Vagina (tissue), 2 donors: ENCODE results near the gene FLT1. TPM values are rescaled to one million over a fixed set of nuclear protein-coding genes. Genes with fewer than 3 reads are reported as not detected.

ENCODE experiments used
- DNase-seq, 2 donors: peaks; one replicate each; pipeline ENCODE4 v3.0.0-alpha.2; 2017; ENCODE audit errors: extremely low spot score in 2 of 2
- H3K27ac ChIP-seq: fragments of 200-600 bp; sonication (generic); one replicate; pipeline ENCODE4 v1.5.1; 2019
- H3K27me3 ChIP-seq: fragments of 200-600 bp; sonication (generic); one replicate; pipeline ENCODE4 v1.5.1; 2019
- H3K36me3 ChIP-seq, 2 donors: fragments of 200-600 bp; sonication (generic); one replicate each; pipeline ENCODE4 v1.5.1; 2017 to 2019
- H3K4me1 ChIP-seq: fragments of 200-600 bp; sonication (generic); one replicate; pipeline ENCODE4 v1.5.1; 2019
- H3K4me3 ChIP-seq, 2 donors: fragments of 200-600 bp; sonication (generic); 1 replicate in 1 of 2; 2 replicates in 1 of 2; pipeline ENCODE4 v1.5.1; 2016 to 2019
- H3K9me3 ChIP-seq: fragments of 200-600 bp; sonication (generic); one replicate; pipeline ENCODE4 v1.5.1; 2019
- CTCF ChIP-seq, 3 experiments: fragments of 450-650 bp in 2 of 3; fragments of 200-600 bp in 1 of 3; sonication (generic) in 1 of 3; IDR thresholded peaks; one replicate each; pipeline ENCODE4 v1.5.1; 2017 to 2019; ENCODE audit warnings: antibody characterized with exemption in 3 of 3, mild to moderate bottlenecking in 2 of 3, moderate library complexity in 2 of 3
- POLR2A ChIP-seq, 2 donors: fragments of 450-650 bp; IDR thresholded peaks; one replicate each; pipeline ENCODE4 v1.6.1; 2017; ENCODE audit warnings: antibody characterized with exemption in 2 of 2, mild to moderate bottlenecking in 2 of 2, moderate library complexity in 2 of 2
- POLR2AphosphoS5 ChIP-seq, 2 donors: sonication (generic); formaldehyde crosslinking; IDR thresholded peaks; one replicate each; pipeline ENCODE4 v1.9.0; 2017; ENCODE audit warnings: antibody characterized with exemption in 2 of 2, mild to moderate bottlenecking in 2 of 2, low read depth in 1 of 2; ENCODE audit not compliant: insufficient read depth in 1 of 2
- intact Hi-C: fragments of 100-400 bp; cut with DNase I; formaldehyde crosslinking; loops from one replicate; pipeline ENCODE4 v1.15.1; 2023
- total RNA-seq: library from RNA; depleted of rRNA; stranded (reverse); fragments of >200 nt; gene quantifications from one replicate; pipeline ENCODE4 v1.2.3, GENCODE V29; 2016

FLT1 gene
- total RNA-seq, 1 donor from 2014 or later, result 18.9 TPM

DNA sequence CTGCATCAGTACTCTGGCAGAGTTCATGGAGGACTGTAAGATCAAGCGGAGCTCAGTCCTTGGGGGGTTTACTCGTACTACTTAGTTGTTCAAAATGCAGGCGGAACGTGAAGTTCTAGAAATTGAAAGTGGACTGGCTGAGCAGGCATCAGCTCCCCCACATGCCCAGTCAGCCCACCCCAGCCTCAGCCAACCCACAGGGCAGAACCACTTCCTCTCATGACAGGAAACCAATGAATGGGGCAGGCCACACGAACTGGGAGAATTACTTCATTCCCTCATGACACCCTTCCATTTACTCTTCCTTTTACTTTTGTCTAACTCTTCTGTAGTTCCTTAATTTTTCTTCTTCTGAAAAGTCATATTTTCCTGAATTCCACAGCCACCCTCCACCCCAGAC, 71.9 kb downstream of the FLT1 start:
- intact Hi-C loops, result no loop called here
- DNase-seq, result no peak
- Histone ChIP-seq H3K9me3 (no peaks in the 10 kb centered on the region), H3K27me3 (no peaks in the 10 kb centered on the region), H3K27ac (no peak overlapping the region), H3K4me1 (no peaks in the 10 kb centered on the region), H3K4me3 (no peak overlapping the region), H3K36me3 (no peaks in the 10 kb centered on the region)
- TF ChIP-seq POLR2AphosphoS5 (IDR thresholded peaks at IDR 0.05; ENCODE audit: insufficient read depth in 1 of 2, low read depth in 1 of 2), result no peak
- no peak for TF ChIP-seq POLR2A (IDR thresholded peaks at IDR 0.05)
- no peak for TF ChIP-seq CTCF (IDR thresholded peaks at IDR 0.05)

DNA sequence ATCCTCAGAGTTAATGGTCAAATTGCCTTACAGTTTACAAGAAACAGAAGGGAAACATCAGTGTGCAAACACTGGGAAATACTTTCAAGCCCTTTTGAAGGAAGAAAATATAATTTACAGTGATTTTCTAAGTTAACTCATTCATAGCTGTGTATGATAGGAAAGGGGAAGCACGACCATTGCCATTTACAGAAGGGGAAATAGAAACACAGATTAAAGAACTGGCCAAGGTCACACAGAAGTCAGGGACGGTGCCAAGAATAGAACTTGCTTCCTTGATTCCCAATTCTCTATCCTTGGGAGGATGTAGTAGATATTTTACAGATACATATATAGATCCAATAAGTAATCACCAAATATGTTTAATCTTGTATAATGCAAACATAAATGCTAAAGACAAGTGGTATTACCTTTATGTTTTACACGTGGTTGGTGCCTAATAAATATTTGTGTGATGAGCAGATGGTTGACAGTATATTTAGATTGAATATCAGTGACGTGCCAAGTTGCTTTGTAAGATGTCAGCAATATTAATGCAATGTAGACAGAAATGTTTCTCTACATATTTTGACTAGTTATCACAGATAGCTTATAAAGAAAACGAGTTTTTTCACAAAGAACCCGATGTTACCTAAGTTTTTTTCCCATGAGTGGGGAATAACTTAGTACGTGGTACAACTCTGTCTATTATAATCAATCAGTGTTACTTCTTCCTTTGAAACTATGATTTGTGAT, 73.1 kb downstream of the FLT1 start:
- no peak for DNase-seq
- intact Hi-C loops, result no loop called here
- H3K27me3 ChIP-seq, result no peaks in the 10 kb centered on the region
- H3K4me1 ChIP-seq, result no peaks in the 10 kb centered on the region
- H3K9me3 ChIP-seq, result no peaks in the 10 kb centered on the region
- H3K27ac ChIP-seq, result no peak overlapping the region
- H3K36me3 ChIP-seq, result no peaks in the 10 kb centered on the region
- TF ChIP-seq CTCF (IDR thresholded peaks at IDR 0.05) (no peak), POLR2AphosphoS5 (IDR thresholded peaks at IDR 0.05; ENCODE audit: insufficient read depth in 1 of 2, low read depth in 1 of 2) (no peak), POLR2A (IDR thresholded peaks at IDR 0.05) (no peak)
- H3K4me3 ChIP-seq, result no peak overlapping the region

GRCh38 chr13:28420704-28421103, 74.2 kb downstream of the FLT1 start:
- TF ChIP-seq CTCF (IDR thresholded peaks at IDR 0.05) (no peak), POLR2AphosphoS5 (IDR thresholded peaks at IDR 0.05; ENCODE audit: insufficient read depth in 1 of 2, low read depth in 1 of 2) (no peak), POLR2A (IDR thresholded peaks at IDR 0.05) (no peak)
- intact Hi-C loops, result no loop called here
- H3K27me3 ChIP-seq, result no peaks in the 10 kb centered on the region
- no peaks in the 10 kb centered on the region for H3K9me3 ChIP-seq
- H3K4me1 ChIP-seq, result no peaks in the 10 kb centered on the region
- H3K4me3 ChIP-seq, result no peak overlapping the region
- no peak for DNase-seq
- no peaks in the 10 kb centered on the region for H3K36me3 ChIP-seq
- no peak overlapping the region for H3K27ac ChIP-seq

DNA sequence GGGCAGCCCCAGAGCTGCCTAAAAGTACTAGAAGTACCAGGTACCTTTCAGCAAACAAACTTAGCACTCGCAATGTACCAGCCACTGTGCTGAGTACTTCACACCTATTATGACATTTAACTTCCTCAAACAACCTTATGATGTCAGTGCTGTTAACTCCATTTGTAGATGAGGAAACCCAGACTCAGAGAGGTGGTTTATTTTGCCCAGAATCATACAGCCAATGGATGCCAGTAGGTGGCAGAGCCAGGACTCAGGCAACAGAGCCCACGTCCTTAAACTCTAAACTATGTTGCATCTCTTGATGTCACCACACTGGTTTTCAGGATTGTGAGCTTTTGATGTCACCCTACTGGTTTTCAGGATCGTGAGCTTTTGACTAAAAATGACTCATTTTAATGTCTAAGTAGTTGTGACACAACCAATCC, 78.9 kb downstream of the FLT1 start:
- no peaks in the 10 kb centered on the region for H3K27me3 ChIP-seq
- intact Hi-C loops, result no loop called here
- TF ChIP-seq POLR2AphosphoS5 (IDR thresholded peaks at IDR 0.05; ENCODE audit: insufficient read depth in 1 of 2, low read depth in 1 of 2) (no peak), POLR2A (IDR thresholded peaks at IDR 0.05) (no peak), CTCF (IDR thresholded peaks at IDR 0.05) (no peak)
- H3K36me3 ChIP-seq, result no peaks in the 10 kb centered on the region
- DNase-seq, result no peak
- no peaks in the 10 kb centered on the region for H3K4me1 ChIP-seq
- H3K27ac ChIP-seq, result no peak overlapping the region
- H3K9me3 ChIP-seq, result no peaks in the 10 kb centered on the region
- H3K4me3 ChIP-seq, result no peak overlapping the region

GRCh38 chr13:28413999-28414398, 80.9 kb downstream of the FLT1 start:
- Histone ChIP-seq H3K9me3 (no peaks in the 10 kb centered on the region), H3K27me3 (no peaks in the 10 kb centered on the region), H3K27ac (no peak overlapping the region), H3K36me3 (no peaks in the 10 kb centered on the region), H3K4me3 (no peak overlapping the region), H3K4me1 (no peaks in the 10 kb centered on the region)
- no peak for DNase-seq
- intact Hi-C loops, result no loop called here
- TF ChIP-seq POLR2AphosphoS5 (IDR thresholded peaks at IDR 0.05; ENCODE audit: insufficient read depth in 1 of 2, low read depth in 1 of 2) (no peak), CTCF (IDR thresholded peaks at IDR 0.05) (no peak), POLR2A (IDR thresholded peaks at IDR 0.05) (no peak)
